HEK293T (cell line): ENCODE results near the gene GTF3C5.

ENCODE experiments used
- FOXA1 ChIP-seq: fragments of 450-650 bp; IDR thresholded peaks from 2 replicates; pipeline ENCODE4 v1.6.1; 2016; ENCODE audit warnings: mild to moderate bottlenecking
- HDGF ChIP-seq: fragments of 450-650 bp; IDR thresholded peaks from 2 replicates; pipeline ENCODE4 v1.6.1; 2017; ENCODE audit warnings: antibody characterized with exemption, borderline replicate concordance
- NFRKB ChIP-seq: fragments of 450-650 bp; IDR thresholded peaks from 2 replicates; pipeline ENCODE4 v1.6.1; 2016; ENCODE audit warnings: mild to moderate bottlenecking, moderate library complexity
- SUZ12 ChIP-seq: fragments of 450-650 bp; IDR thresholded peaks from 2 replicates; pipeline ENCODE4 v1.6.1; 2016; ENCODE audit warnings: mild to moderate bottlenecking
- ZNF384 ChIP-seq: fragments of 450-650 bp; IDR thresholded peaks from 2 replicates; pipeline ENCODE4 v1.6.1; 2016

GRCh38 chr9:132988244-132989013, 42.4 kb upstream of the GTF3C5 start:
- TF ChIP-seq HDGF (no peak), ZNF384 (no peak), FOXA1 (no peak), SUZ12 (no peak), NFRKB (no peak)
